Nephron (organoid): ENCODE data around the gene MMP3.

ENCODE experiments used
- H3K27ac Mint-ChIP-seq, 3 experiments: 2 replicates each; pipeline ENCODE4 v1.8.0; 2020; ENCODE audit warnings: mixed read lengths in 3 of 3, mild to moderate bottlenecking in 2 of 3, moderate library complexity in 1 of 3
- H3K27me3 Mint-ChIP-seq: 2 replicates; pipeline ENCODE4 v1.8.0; 2021; ENCODE audit warnings: low read depth, mild to moderate bottlenecking, moderate library complexity, mixed read lengths
- H3K36me3 Mint-ChIP-seq: 2 replicates; pipeline ENCODE4 v1.8.0; 2020; ENCODE audit warnings: low read depth, mixed read lengths
- H3K4me1 Mint-ChIP-seq: 2 replicates; pipeline ENCODE4 v1.8.0; 2020; ENCODE audit warnings: mixed read lengths
- H3K4me3 Mint-ChIP-seq, 3 experiments: 2 replicates each; pipeline ENCODE4 v1.8.0; 2020; ENCODE audit warnings: mild to moderate bottlenecking in 3 of 3, mixed read lengths in 3 of 3, moderate library complexity in 2 of 3
- H3K9me3 Mint-ChIP-seq: 2 replicates; pipeline ENCODE4 v1.8.0; 2020; ENCODE audit warnings: mixed read lengths
- CTCF ChIP-seq, 3 experiments: fragments of 200-600 bp; sonication (generic); IDR thresholded peaks; one replicate each; pipeline ENCODE4 v1.5.0; 2021; ENCODE audit warnings: antibody characterized with exemption in 3 of 3; ENCODE audit not compliant: unreplicated experiment in 3 of 3

The MMP3 gene

DNA sequence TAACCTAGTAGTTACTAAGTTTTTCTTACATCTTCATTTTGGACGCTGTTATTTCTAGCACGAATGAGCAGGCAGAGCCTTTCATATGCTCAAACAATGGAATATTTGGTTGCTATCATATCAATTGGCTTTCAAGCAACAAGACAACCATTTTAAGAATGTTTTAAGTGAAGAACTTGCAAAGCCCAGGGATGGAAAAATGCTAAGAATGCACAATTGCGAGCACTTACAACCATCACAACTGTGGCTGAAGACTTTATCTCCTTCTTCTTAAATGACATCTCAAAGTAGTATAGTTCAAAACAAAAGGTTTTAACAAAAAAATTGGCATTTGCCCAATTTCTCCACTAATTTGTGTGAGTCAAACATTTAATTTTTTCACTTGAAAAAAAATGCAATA is 37.1 kb downstream of the MMP3 start:
- Mint-ChIP-seq H3K27ac (no peak overlapping the region), H3K9me3 (no peaks in the 10 kb centered on the region), H3K36me3 (no peaks in the 10 kb centered on the region), H3K4me3 (no peak overlapping the region), H3K27me3 (peaks cover 7% of the 10 kb centered on the region), H3K4me1 (no peaks in the 10 kb centered on the region)
- TF ChIP-seq CTCF (IDR thresholded peaks at IDR 0.05; ENCODE audit: unreplicated experiment in 3 of 3) = no peak

- H3K27ac Mint-ChIP-seq = no peak overlapping the region
- no peak for TF ChIP-seq CTCF (IDR thresholded peaks at IDR 0.05; ENCODE audit: unreplicated experiment in 3 of 3)
- H3K36me3 Mint-ChIP-seq = no peaks in the 10 kb centered on the region
- peaks cover 3% of the 10 kb centered on the region for H3K27me3 Mint-ChIP-seq
- H3K9me3 Mint-ChIP-seq = no peaks in the 10 kb centered on the region
- H3K4me1 Mint-ChIP-seq = peaks cover 8% of the 10 kb centered on the region
- H3K4me3 Mint-ChIP-seq = no peak overlapping the region
Measured at GRCh38 chr11:102802341-102802740, 41.1 kb downstream of the MMP3 start.

GRCh38 chr11:102800767-102801166 is 42.6 kb downstream of the MMP3 start:
- no peaks in the 10 kb centered on the region for H3K36me3 Mint-ChIP-seq
- H3K27ac Mint-ChIP-seq = no peak overlapping the region
- no peak overlapping the region for H3K4me3 Mint-ChIP-seq
- TF ChIP-seq CTCF (IDR thresholded peaks at IDR 0.05; ENCODE audit: unreplicated experiment in 3 of 3) = no peak
- peaks cover 7% of the 10 kb centered on the region for H3K27me3 Mint-ChIP-seq
- H3K4me1 Mint-ChIP-seq = peaks cover 8% of the 10 kb centered on the region
- H3K9me3 Mint-ChIP-seq = no peaks in the 10 kb centered on the region

DNA sequence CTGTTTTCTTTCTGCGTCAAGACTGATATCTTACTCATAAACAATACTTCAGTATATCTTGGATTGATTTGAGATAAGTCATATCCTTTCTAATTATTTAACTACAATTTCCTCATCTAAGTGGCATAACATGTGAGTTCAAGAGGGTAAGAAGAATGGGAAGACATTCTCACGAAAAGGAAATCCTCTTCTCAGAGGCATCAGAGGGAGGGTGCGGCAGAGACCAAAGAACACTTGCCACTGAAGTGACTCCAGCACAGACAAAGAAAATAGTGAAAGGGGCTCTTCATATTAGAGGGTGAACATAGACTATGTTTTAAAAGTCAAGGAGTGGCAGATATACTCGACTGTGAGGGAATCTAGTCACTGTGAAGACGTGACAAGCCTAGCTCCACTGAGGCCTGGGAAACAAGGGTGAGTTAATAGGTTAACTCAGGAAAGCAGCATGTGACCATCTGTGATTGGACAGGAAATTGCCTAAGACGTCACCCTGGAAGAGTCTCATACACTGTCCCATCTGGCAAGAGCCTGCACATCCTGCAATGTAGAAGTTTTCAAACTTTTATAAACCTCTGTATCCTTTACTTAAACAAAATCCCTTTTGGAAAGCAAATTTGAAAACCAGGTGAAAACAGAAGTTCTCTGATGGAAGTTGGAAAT is 43.6 kb downstream of the MMP3 start:
- H3K36me3 Mint-ChIP-seq = no peaks in the 10 kb centered on the region
- H3K27me3 Mint-ChIP-seq = peaks cover 7% of the 10 kb centered on the region
- no peak for TF ChIP-seq CTCF (IDR thresholded peaks at IDR 0.05; ENCODE audit: unreplicated experiment in 3 of 3)
- no peak overlapping the region for H3K27ac Mint-ChIP-seq
- H3K9me3 Mint-ChIP-seq = no peaks in the 10 kb centered on the region
- no peak overlapping the region for H3K4me3 Mint-ChIP-seq
- H3K4me1 Mint-ChIP-seq = peaks cover 8% of the 10 kb centered on the region

- no peak for TF ChIP-seq CTCF (IDR thresholded peaks at IDR 0.05; ENCODE audit: unreplicated experiment in 3 of 3)
- Mint-ChIP-seq H3K4me1 (peaks cover 8% of the 10 kb centered on the region), H3K36me3 (no peaks in the 10 kb centered on the region), H3K27me3 (peaks cover 7% of the 10 kb centered on the region), H3K9me3 (no peaks in the 10 kb centered on the region), H3K4me3 (no peak within 1 kb of the TSS), H3K27ac (no peak within 1 kb of the TSS)
Measured at GRCh38 chr11:102798012-102798746, 45.2 kb downstream of the MMP3 start, which contains the start of gene MMP1. MMP1 (minus strand) TSS chr11:102798160; CDS start chr11:102798092, 68 bp downstream.
